Neural cell (in vitro differentiated cells): ENCODE results near the gene ZNHIT3.

Source experiments
- EP300 ChIP-seq: fragments of 450-650 bp; conservative IDR thresholded peaks from 2 replicates; pipeline ENCODE4 v1.6.1; 2014; ENCODE audit warnings: antibody characterized with exemption, mild to moderate bottlenecking, moderate library complexity; ENCODE audit not compliant: poor library complexity, severe bottlenecking
- POLR2AphosphoS5 ChIP-seq: IDR thresholded peaks from 2 replicates; pipeline ENCODE4 v1.6.1; 2012
- RAD21 ChIP-seq: fragments of 450-650 bp; conservative IDR thresholded peaks from 2 replicates; pipeline ENCODE4 v1.6.1; 2014; ENCODE audit warnings: antibody characterized with exemption, mild to moderate bottlenecking, moderate library complexity
- TAF1 ChIP-seq: IDR thresholded peaks from 2 replicates; pipeline ENCODE4 v1.6.1; 2012; ENCODE audit warnings: low read depth
- TF ChIP-seq, protein P1 (sequence below): fragments of 450-650 bp; IDR thresholded peaks from 2 replicates; pipeline ENCODE4 v1.5.1; 2014; ENCODE audit warnings: antibody characterized with exemption, mild to moderate bottlenecking, moderate library complexity; ENCODE audit not compliant: poor library complexity, severe bottlenecking

DNA sequence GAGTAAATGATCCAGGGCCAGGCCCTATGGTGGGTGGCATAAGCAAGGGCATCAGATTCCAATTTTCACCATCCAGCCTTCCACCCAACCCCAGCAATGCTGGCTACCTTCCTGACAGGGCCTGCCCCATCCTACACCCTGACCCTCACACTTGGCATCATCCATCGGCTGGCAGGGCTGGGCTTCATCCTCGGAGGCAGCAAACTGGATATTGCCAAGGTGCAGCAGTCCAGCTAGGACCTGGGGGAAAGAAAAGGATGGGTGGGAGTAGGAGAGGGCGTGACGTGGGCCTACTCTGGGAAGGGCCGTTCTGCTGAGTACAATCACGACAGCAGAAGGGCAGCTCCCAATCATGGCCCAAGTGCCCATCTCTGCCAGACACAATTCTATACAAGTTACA is 24.7 kb downstream of the ZNHIT3 start:
- TF ChIP-seq, protein P1, sequence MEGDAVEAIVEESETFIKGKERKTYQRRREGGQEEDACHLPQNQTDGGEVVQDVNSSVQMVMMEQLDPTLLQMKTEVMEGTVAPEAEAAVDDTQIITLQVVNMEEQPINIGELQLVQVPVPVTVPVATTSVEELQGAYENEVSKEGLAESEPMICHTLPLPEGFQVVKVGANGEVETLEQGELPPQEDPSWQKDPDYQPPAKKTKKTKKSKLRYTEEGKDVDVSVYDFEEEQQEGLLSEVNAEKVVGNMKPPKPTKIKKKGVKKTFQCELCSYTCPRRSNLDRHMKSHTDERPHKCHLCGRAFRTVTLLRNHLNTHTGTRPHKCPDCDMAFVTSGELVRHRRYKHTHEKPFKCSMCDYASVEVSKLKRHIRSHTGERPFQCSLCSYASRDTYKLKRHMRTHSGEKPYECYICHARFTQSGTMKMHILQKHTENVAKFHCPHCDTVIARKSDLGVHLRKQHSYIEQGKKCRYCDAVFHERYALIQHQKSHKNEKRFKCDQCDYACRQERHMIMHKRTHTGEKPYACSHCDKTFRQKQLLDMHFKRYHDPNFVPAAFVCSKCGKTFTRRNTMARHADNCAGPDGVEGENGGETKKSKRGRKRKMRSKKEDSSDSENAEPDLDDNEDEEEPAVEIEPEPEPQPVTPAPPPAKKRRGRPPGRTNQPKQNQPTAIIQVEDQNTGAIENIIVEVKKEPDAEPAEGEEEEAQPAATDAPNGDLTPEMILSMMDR: no peak
- TF ChIP-seq EP300: no peak
- no peak for TF ChIP-seq RAD21
- no peak for TF ChIP-seq TAF1
- no peak for TF ChIP-seq POLR2AphosphoS5
